Panc1 (cell line): ENCODE data around the gene PAGR1.

Source experiments
- CTCF ChIP-seq: fragments of 450-650 bp; IDR thresholded peaks from 2 replicates; pipeline ENCODE4 v1.5.1; 2017; ENCODE audit warnings: mild to moderate bottlenecking
- POLR2AphosphoS5 ChIP-seq: IDR thresholded peaks from 2 replicates; pipeline ENCODE4 v1.6.1; 2012; ENCODE audit warnings: mild to moderate bottlenecking, low read depth, low read length, moderate library complexity
- SIN3A ChIP-seq: IDR thresholded peaks from 2 replicates; pipeline ENCODE4 v1.6.1; 2012; ENCODE audit warnings: low read depth, mild to moderate bottlenecking, low read length, moderate library complexity, borderline replicate concordance; ENCODE audit not compliant: insufficient read depth

GRCh38 chr16:29790183-29790948 lies 25.6 kb upstream of the PAGR1 start, which contains the start of gene KIF22:
- TF ChIP-seq CTCF = peak; percentile 84
- TF ChIP-seq POLR2AphosphoS5 = peak; percentile 88
- TF ChIP-seq SIN3A = peak; percentile 86; the same call in 1 of the 2 replicates
